ENCODE data around the gene PARD3.
"Not testable (repeated sequence)": the region's sequence is repeated elsewhere in the genome, so short reads cannot be mapped to it uniquely, and the experiment has no call there.

Gene PARD3

GRCh38 chr10:34768261-34768971 lies 46.7 kb downstream of the PARD3 start:
- in situ Hi-C loops (cut with HindIII; ENCODE audit: low sequenced_read_pairs), result no loop called here

GRCh38 chr10:34766811-34767494 lies 48.1 kb downstream of the PARD3 start:
- in situ Hi-C loops (cut with HindIII; ENCODE audit: low sequenced_read_pairs), result no loop called here

GRCh38 chr10:34766266-34766600 lies 48.9 kb downstream of the PARD3 start:
- in situ Hi-C loops (cut with HindIII; ENCODE audit: low sequenced_read_pairs), result no loop called here

- in situ Hi-C loops (cut with HindIII; ENCODE audit: low sequenced_read_pairs), result no loop called here
Observed at GRCh38 chr10:34764472-34764946, 50.6 kb downstream of the PARD3 start.

GRCh38 chr10:34762603-34763299 lies 52.3 kb downstream of the PARD3 start:
- in situ Hi-C loops (cut with HindIII; ENCODE audit: low sequenced_read_pairs), result no loop called here

GRCh38 chr10:34762156-34762555 lies 52.9 kb downstream of the PARD3 start:
- in situ Hi-C loops (cut with HindIII; ENCODE audit: low sequenced_read_pairs), result no loop called here

- in situ Hi-C loops (cut with HindIII; ENCODE audit: low sequenced_read_pairs), result no loop called here
Observed at GRCh38 chr10:34761453-34761852, 53.6 kb downstream of the PARD3 start.

GRCh38 chr10:34760606-34761005 lies 54.5 kb downstream of the PARD3 start:
- in situ Hi-C loops (cut with HindIII; ENCODE audit: low sequenced_read_pairs), result no loop called here

- in situ Hi-C loops (cut with HindIII; ENCODE audit: low sequenced_read_pairs), result no loop called here
Observed at GRCh38 chr10:34759837-34760215, 55.3 kb downstream of the PARD3 start.

GRCh38 chr10:34759161-34759836 lies 55.8 kb downstream of the PARD3 start:
- in situ Hi-C loops (cut with HindIII; ENCODE audit: low sequenced_read_pairs), result no loop called here

GRCh38 chr10:34758447-34758996 lies 56.6 kb downstream of the PARD3 start:
- in situ Hi-C loops (cut with HindIII; ENCODE audit: low sequenced_read_pairs), result no loop called here

GRCh38 chr10:34757933-34758332 lies 57.2 kb downstream of the PARD3 start:
- in situ Hi-C loops (cut with HindIII; ENCODE audit: low sequenced_read_pairs), result no loop called here

GRCh38 chr10:34757181-34757580 lies 57.9 kb downstream of the PARD3 start:
- in situ Hi-C loops (cut with HindIII; ENCODE audit: low sequenced_read_pairs), result not testable (repeated sequence)

- in situ Hi-C loops (cut with HindIII; ENCODE audit: low sequenced_read_pairs), result no loop called here
Observed at GRCh38 chr10:34756584-34756983, 58.5 kb downstream of the PARD3 start.

GRCh38 chr10:34753014-34753757 lies 61.9 kb downstream of the PARD3 start:
- in situ Hi-C loops (cut with HindIII; ENCODE audit: low sequenced_read_pairs), result no loop called here

- in situ Hi-C loops (cut with HindIII; ENCODE audit: low sequenced_read_pairs), result no loop called here
Observed at GRCh38 chr10:34751272-34751671, 63.8 kb downstream of the PARD3 start.

GRCh38 chr10:34750795-34751194 lies 64.3 kb downstream of the PARD3 start:
- in situ Hi-C loops (cut with HindIII; ENCODE audit: low sequenced_read_pairs), result not testable (repeated sequence)

- in situ Hi-C loops (cut with HindIII; ENCODE audit: low sequenced_read_pairs), result no loop called here
Observed at GRCh38 chr10:34748767-34749166, 66.3 kb downstream of the PARD3 start.

- in situ Hi-C loops (cut with HindIII; ENCODE audit: low sequenced_read_pairs), result no loop called here
Observed at GRCh38 chr10:34748357-34748756, 66.7 kb downstream of the PARD3 start.

- in situ Hi-C loops (cut with HindIII; ENCODE audit: low sequenced_read_pairs), result no loop called here
Observed at GRCh38 chr10:34746094-34746493, 69.0 kb downstream of the PARD3 start.

Data from DLD1 (cell line).